Effector CD4-positive, alpha-beta T cell (primary cell): ENCODE results near the gene RAB40B.
"Not testable (repeated sequence)": the region's sequence is repeated elsewhere in the genome, so short reads cannot be mapped to it uniquely, and the experiment has no call there.

ENCODE experiments used
- DNase-seq: peaks from one replicate; pipeline ENCODE4 v3.0.0-alpha.2; 2020

The RAB40B gene

DNA sequence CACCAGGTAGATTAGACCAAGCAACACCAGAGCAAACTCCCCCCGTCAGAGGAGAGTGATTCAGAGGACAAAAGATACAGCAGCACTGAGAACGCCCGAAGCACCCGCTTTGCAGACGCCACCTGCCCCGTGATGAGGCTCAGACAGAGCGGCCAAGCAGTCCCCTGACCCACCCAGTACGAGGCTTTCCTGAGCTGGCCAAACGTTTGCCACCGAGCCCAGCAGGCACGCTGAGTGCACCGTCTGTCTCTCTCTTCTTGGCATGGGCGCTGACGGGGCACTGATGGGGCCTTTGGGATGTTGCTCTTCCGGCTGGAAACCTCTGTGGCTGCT, 30.9 kb downstream of the RAB40B start:
- DNase-seq, result no peak

DNA sequence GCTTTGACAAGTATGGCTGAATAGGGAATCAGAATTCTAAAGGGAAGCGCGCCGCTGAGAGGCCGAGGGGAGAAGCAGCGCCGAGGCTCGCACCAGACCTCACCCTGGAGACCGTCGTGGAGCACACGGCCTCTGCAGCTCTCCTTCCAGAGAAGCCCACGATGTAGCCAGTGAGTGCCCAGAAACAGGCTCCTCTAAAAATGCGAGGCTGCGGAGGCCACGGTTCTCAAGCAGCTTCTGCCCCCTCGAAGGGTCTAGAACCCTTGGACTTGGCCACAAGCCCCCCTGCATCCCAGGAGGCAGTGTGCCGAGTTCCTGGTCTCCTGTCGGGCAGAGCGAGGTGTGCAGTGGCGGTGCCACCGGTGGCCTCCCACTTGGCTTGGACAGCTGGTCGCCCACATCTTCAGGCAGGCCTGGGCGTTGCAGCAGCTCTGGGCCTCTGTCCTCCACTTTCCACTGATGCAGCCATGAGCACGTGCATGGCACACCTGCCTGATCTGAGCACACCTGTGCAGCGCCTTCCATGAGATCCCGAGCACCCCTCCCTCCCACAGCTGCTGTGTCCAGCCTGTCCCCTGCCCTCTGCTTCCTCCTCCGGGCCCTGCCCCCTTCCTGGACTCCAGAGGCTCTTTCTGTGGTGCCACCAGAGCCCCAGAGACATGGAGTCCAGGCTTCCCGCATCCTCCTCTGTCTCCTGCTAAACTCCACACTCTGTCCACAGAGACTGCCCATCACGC, 31.4 kb downstream of the RAB40B start:
- DNase-seq, result no peak

- no peak for DNase-seq
Observed at GRCh38 chr17:82665891-82666290, 32.6 kb downstream of the RAB40B start.

- DNase-seq, result no peak
Observed at GRCh38 chr17:82665217-82665616, 33.3 kb downstream of the RAB40B start.

- no peak for DNase-seq
Observed at GRCh38 chr17:82664701-82665182, 33.8 kb downstream of the RAB40B start.

DNA sequence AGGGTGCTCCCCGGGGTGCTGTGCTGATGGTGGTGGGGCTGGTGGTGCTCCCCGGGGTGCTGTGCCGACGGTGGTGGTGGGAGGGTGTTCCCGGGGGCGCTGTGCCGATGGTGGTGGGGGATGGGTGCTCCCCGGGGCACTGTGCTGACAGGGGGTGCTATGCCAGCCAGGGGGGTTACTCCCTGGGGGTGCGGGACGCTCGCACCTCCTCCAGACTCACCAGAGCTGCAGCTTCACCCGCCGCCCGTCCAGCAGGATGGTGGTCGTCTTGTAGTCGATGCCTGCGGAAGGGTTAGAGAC, 34.3 kb downstream of the RAB40B start:
- no peak for DNase-seq

DNA sequence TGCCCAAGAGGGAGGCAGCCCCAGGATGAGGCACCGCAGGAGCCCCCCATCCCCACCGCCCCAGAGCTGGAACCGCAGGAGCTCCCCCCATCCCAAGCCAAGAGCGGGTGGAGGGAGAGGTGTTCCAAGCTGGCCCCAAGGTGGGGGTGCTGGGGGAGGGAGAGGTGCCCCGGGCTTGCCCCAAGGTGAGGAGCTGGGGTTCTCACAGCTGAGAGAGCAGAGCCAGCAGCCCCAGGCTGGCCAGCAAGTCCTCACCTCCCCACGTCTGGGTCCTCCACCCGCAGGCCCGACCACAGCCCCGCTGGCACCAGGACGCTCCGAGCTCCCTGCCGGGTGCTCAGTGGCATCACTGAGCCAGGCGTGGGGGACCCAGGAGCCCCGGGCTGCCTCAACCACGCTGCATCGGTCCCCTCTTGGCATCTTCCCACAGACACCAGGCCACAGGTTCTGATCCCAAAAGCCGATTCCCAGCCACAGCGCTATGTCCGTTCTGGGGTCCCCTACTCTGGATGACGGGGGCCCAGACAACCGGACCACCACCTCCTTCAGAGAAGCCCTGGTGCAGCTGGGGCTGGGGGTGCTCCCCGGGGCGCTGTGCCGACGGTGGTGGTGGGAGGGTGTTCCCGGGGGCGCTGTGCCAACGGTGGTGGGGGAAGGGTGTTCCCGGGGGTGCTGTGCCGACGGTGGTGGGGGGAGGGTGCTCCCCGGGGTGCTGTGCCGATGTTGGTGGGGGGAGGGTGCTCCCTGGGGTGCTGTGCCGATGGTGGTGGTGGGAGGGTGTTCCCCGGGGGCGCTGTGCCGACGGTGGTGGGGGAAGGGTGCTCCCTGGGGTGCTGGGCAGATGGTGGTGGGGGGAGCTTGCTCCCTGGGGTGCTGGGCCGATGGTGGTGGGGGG, 34.9 kb downstream of the RAB40B start:
- DNase-seq, result no peak

- DNase-seq, result no peak
Observed at GRCh38 chr17:82662711-82663261, 35.7 kb downstream of the RAB40B start.

DNA sequence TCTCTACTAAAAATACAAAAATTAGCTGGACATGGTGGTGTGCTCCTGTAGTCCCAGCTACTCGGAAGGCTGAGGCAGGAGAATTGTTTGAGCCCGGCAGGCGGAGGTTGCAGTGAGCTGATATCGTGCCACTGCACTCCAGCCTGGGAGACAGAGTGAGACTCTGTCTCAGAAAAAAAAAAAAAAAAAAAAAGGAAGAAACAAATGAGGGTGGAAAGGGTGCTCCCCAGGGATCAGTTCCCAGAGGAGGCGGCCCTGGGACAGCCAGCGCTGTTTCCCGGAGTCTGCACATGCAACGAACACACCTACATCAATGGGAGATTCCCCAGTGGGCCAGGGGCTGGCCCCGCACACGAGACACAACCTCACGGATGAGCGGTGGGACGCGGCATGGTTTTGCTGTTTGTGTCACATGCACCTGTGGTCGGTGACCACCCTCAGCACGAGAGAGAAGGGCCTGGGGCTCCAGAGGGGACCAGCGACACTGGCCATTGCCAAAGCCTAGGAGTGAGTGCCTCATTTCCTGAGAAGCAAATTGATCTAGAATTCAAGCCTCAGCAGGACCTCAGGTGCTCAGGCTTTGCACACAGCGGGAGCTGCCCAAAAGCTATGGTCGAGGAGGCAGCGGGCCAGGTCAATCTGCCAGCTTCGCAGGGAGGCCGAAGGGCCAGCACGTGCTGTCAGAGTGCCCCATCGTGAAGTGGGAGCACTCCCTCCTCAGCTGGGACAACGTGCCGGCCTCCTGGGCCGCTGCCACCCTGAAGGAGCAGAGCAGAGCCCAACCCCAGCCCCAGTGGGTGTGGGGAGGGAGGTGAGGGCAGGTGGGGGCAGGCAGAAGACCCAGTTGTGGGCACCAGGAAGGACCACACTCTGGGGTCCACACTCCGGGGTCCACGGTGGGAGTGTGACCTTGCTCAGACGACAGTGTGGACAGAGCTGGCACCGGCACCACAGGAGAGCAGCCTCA, 36.5 kb downstream of the RAB40B start:
- no peak for DNase-seq

- DNase-seq, result no peak
Observed at GRCh38 chr17:82659886-82660285, 38.6 kb downstream of the RAB40B start.

DNA sequence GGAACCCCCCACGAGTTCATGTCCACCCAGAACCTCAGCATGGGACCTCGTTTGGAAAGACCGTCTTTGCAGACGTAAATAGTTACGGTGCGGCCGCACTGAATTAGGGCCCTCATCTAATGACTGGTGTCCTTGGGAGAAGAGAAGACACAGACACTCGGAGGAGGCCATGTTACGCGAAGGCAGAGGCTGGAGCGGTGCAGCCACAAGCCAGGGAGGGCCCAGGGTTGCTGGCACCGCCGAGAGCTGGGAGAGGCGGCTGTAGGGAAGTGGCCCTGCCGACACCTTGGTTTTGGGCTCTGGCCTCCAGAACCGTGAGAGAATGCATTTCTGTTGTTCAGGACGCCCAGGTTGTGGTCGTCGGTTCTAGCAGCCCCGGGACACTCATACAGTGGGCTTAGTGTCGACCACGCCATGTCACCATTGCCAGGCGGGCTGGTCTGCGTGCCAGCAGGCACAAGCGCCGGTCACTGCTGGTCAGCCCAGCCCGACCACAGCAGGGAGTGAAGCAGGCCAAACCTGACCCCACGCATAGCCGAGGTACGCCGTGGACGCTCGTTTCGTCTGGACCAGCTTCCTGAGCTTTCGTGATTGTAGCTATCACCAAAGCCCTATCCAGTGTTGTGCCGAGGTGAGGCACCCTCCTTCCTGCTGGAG, 39.6 kb downstream of the RAB40B start:
- DNase-seq, result no peak

DNA sequence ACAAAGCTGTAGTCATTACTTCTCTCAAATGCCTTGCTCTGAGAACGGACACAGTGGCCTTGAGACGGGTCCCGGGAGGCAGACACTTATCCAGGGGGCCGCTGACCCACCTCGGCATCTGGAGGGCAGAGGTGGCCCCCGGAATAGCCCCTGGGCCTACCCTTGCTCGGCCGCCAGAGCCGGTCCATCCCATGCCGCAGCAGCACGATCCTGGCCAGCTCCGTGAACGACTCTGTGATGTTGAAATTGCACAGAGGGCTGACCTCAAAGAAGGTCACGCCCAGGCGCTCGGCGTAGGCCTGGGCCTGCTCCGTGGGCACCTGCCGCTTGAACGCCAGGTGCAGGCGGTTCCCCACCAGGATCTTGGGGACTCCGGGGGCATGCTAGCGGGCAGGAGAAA, 40.2 kb downstream of the RAB40B start:
- no peak for DNase-seq

GRCh38 chr17:82657926-82658325, 40.6 kb downstream of the RAB40B start:
- no peak for DNase-seq

GRCh38 chr17:82656266-82656665, 42.2 kb downstream of the RAB40B start:
- DNase-seq, result no peak

DNA sequence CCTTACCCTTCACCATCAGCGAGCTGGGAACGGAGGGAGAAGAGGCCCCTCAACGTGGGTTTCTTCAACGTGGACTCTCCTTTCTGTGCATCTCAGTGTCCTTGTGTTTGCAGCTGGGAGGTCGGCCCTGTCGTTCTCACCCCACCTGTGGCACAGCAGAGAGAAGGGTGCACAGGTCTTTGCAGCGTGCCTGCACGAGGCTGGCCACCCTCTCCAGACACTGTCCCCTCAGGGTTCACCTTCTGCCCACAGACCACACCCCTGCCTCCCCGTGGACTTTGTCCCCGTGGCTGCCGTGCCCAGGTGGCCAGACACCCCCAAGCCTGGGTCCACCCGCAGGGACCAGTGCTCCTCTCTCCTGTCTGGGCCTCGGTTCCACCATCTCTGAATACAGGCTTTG, 43.0 kb downstream of the RAB40B start:
- no peak for DNase-seq

DNA sequence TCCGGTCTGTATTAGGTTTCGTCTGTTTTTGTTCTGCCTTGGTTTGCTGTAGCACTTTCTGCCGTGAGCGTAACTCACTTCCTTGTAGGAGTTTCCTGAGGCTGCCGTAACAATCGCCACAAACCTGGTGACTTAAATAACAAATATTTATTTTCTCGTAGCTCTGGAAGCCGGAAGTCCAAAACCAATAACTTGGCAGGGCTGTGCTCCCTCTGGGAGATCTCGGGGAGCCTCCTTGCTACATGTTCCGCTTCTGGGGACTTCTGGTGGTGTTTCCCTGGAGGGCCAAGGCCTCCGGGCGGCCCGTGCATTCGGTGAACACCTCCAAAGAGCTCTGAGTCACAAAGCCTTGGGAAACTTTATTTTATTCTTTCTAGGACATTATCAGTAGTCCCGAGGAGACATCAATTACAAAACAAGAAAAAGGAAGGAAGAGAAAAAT, 43.4 kb downstream of the RAB40B start:
- DNase-seq, result no peak

DNA sequence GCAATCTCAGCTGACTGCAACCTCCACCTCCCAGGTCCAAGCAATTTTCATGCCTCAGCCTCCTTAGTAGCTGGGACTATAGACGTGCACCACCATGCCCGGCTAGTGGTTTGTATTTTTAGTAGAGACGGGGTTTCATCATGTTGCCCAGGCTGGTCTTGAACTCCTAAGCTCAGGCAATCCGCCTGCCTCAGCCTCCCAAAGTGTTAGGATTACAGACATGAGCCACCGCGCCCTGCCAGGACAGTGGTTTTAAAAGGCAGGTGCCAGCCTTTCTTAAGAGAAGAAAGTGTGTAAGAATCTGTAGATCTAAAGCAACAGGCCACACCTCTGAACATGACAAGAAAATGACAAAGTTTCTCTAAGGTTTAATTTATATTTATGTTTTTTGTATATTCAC, 43.9 kb downstream of the RAB40B start:
- not testable (repeated sequence) for DNase-seq

GRCh38 chr17:82653651-82654528, 44.6 kb downstream of the RAB40B start:
- DNase-seq, result no peak

GRCh38 chr17:82650723-82651122, 47.8 kb downstream of the RAB40B start:
- no peak for DNase-seq

GRCh38 chr17:82649501-82650261, 48.8 kb downstream of the RAB40B start:
- no peak for DNase-seq
